NCI-H345 treated with DMSO at 0.1 percent for 48 hours (cell line): ENCODE measurements around the gene ZNF385A.
A peak's percentile ranks its signal among the peaks of the same experiment; 100 is the strongest.
"Not testable (repeated sequence)": the region's sequence is repeated elsewhere in the genome, so short reads cannot be mapped to it uniquely, and the experiment has no call there.

ENCODE experiments used
- DNase-seq: peaks from one replicate; lab custom pipeline; 2025; ENCODE audit not compliant: unreplicated experiment; lab: John Stamatoyannopoulos, UW

ZNF385A gene

DNA sequence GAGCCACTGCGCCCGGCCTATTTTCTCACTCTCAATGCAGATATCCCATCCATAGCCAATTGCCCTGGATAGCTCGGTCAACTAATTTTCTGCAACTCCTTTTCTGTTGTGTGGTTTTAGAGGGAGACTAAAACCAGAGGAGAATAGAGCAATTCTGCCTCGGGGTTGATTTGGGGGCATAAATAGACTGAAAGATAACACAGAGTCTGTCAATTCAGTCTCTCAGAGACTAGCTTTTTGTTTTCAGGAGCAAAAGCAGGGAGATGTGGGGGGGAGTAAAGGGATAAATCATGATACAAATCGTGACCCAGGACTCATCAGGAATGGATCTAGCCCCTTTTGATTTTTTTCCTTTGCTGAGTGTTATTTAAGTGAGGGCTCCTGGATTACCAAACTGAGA is 53.1 kb downstream of the ZNF385A start:
- DNase-seq: no peak

DNA sequence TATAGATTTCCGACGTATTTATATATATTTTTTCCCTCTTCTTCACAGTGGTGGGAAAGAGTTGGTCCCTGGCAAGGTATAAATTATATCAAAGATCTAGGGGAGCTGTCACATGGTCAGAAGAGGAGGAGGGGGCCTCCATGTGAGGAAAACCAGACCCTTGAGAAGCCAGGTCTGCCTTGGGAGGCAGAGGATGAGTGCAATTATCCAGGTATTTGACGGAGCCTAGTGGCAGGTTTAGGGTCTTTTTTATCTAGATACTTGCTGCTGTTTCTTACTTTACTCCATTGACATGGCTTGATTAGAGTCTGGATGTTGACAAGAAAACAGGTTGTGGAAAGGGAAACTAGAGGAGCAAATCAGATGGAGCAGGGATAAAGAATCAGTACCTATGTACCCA is 54.1 kb downstream of the ZNF385A start:
- DNase-seq: no peak

- no peak for DNase-seq
Measured at GRCh38 chr12:54329759-54330158, 54.8 kb downstream of the ZNF385A start.

DNA sequence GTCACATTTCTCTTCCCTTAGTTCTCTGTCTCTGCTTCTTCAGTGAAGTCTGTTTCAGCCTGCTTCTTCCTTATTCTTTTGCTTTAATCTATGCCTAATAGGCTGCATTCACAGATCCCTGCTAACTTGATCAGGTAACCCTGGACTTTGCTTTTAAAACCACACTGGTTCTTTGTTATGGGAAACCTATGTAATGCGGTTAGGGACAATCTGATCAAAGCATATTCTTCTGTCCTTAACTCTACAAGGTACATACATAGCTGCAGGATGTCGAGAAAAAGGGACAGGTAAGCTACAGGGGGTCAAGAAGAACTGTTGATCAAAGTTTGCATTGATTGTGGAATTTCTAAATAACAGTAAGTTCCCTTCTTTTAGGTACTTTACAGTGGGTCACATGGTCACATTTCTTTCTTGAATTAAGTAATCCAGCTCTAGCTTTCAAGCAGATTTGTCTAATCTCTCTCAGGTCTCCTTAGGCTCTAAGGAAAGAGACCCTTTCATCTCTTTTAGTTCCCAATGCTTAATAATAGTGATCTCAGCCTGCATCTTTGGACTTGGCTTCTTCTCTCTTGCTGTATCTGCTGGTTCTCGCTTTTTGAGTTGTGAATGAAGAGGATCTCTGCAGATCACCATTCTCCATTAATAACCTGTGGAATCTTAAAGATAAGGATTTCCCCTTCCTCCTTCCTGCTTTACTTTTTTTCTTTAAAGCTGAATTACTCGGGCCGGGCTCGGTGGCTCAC is 55.8 kb downstream of the ZNF385A start:
- DNase-seq: no peak

GRCh38 chr12:54325442-54326109 is 59.0 kb downstream of the ZNF385A start:
- DNase-seq: not testable (repeated sequence)

DNA sequence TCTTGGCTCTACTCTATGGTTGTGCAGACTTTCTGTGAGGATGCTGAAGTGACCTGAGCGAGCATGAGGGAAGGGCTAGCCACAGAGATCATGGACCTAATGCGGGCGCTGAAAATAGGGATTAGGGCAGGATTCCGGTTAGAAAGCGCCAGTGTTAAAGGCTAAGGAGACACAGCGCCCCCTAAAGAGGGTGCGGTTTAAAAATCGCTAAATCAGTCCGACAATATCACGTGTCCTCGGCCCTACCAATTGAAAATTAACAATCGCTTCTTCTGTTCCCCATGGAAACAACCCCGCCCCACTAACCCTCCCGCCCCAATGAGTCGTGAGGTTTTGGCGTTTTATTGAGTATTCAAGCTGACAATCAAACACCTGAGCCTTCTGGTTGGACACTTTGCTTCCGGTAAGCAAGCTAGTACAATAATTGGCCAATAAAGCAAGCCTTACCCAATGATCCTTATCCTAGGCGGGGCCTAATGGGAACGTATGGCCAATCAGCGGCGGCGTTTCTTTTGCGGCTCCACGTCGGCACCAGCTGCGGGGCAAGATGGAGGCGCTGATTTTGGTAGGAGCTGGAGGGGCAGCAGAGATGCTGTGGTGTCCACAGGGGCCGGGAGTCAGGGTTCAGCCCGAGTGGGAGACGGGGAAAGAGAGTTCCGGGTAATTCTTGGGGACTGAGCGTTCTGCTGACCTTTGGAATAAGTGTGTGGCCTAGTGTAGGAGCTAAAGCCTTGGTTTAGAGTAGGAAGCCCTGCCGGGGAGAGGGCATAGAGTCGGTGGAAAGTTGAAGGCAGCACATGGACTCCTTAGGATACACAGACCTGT is 59.7 kb downstream of the ZNF385A start, which contains the start of gene COPZ1:
TSS of gene COPZ1 (plus strand) at position 515 of the 825 bp plus-strand sequence. CDS start at position 548, 33 bp downstream.
- peak; percentile 99 for DNase-seq

- DNase-seq: no peak
Measured at GRCh38 chr12:54321363-54321762, 63.2 kb downstream of the ZNF385A start.
